Right lobe of liver (tissue), 4 donors: ENCODE data around the gene CAMKMT.

ENCODE experiments used
- POLR2A ChIP-seq: fragments of 450-650 bp; IDR thresholded peaks from one replicate; pipeline ENCODE4 v1.6.1; 2017; ENCODE audit warnings: antibody characterized with exemption, mild to moderate bottlenecking
- TF ChIP-seq, protein P1 (sequence below), 4 donors: fragments of 200-600 bp in 3 of 4; fragments of 450-650 bp in 1 of 4; IDR thresholded peaks; one replicate each; pipeline versions ENCODE4 v1.5.1 to v1.8.0; 2016 to 2022; ENCODE audit warnings: antibody characterized with exemption in 4 of 4, mild to moderate bottlenecking in 2 of 4
- donor health status: DM: no; HTN: no; CAD: no.
- donor health status: DM: no; HTN: no; CAD: no.
- donor health status: DM: no; HTN: yes; CAD: no.

GRCh38 chr2:44616667-44617155, 255.0 kb downstream of the CAMKMT start:
- TF ChIP-seq, protein P1, sequence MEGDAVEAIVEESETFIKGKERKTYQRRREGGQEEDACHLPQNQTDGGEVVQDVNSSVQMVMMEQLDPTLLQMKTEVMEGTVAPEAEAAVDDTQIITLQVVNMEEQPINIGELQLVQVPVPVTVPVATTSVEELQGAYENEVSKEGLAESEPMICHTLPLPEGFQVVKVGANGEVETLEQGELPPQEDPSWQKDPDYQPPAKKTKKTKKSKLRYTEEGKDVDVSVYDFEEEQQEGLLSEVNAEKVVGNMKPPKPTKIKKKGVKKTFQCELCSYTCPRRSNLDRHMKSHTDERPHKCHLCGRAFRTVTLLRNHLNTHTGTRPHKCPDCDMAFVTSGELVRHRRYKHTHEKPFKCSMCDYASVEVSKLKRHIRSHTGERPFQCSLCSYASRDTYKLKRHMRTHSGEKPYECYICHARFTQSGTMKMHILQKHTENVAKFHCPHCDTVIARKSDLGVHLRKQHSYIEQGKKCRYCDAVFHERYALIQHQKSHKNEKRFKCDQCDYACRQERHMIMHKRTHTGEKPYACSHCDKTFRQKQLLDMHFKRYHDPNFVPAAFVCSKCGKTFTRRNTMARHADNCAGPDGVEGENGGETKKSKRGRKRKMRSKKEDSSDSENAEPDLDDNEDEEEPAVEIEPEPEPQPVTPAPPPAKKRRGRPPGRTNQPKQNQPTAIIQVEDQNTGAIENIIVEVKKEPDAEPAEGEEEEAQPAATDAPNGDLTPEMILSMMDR (IDR thresholded peaks at IDR 0.05) = no peak
- TF ChIP-seq POLR2A = no peak
